NOMO-1 treated with DMSO at 0.1 percent for 48 hours (cell line): ENCODE measurements around the gene ADAMTS2.

ENCODE experiments used
- DNase-seq: peaks from one replicate; lab custom pipeline; 2025; ENCODE audit not compliant: unreplicated experiment; lab: John Stamatoyannopoulos, UW

Gene ADAMTS2

GRCh38 chr5:179204572-179204971 is 140.7 kb downstream of the ADAMTS2 start:
- DNase-seq = no peak

- no peak for DNase-seq
These were observed 142.0 kb downstream of the ADAMTS2 start for GRCh38 chr5:179203248-179203647.

GRCh38 chr5:179201986-179202385 is 143.3 kb downstream of the ADAMTS2 start:
- no peak for DNase-seq

- no peak for DNase-seq
These were observed 146.0 kb downstream of the ADAMTS2 start for GRCh38 chr5:179199246-179199645.

- no peak for DNase-seq
These were observed 146.4 kb downstream of the ADAMTS2 start for GRCh38 chr5:179198825-179199224.

GRCh38 chr5:179196405-179197079 is 148.7 kb downstream of the ADAMTS2 start:
- no peak for DNase-seq

- DNase-seq = no peak
These were observed 149.5 kb downstream of the ADAMTS2 start for GRCh38 chr5:179195561-179196404.

- no peak for DNase-seq
These were observed 150.3 kb downstream of the ADAMTS2 start for GRCh38 chr5:179194941-179195381.

- no peak for DNase-seq
These were observed 150.9 kb downstream of the ADAMTS2 start for GRCh38 chr5:179194201-179194910.

GRCh38 chr5:179193746-179194145 is 151.5 kb downstream of the ADAMTS2 start:
- DNase-seq = no peak

GRCh38 chr5:179192891-179193470 is 152.3 kb downstream of the ADAMTS2 start:
- no peak for DNase-seq

- no peak for DNase-seq
These were observed 152.9 kb downstream of the ADAMTS2 start for GRCh38 chr5:179192185-179192890.

GRCh38 chr5:179191506-179192184 is 153.6 kb downstream of the ADAMTS2 start:
- DNase-seq = no peak

GRCh38 chr5:179190851-179191505 is 154.3 kb downstream of the ADAMTS2 start:
- no peak for DNase-seq

- no peak for DNase-seq
These were observed 156.6 kb downstream of the ADAMTS2 start for GRCh38 chr5:179188636-179189035.

- DNase-seq = no peak
These were observed 157.3 kb downstream of the ADAMTS2 start for GRCh38 chr5:179187681-179188575.

GRCh38 chr5:179187229-179187678 is 158.0 kb downstream of the ADAMTS2 start:
- DNase-seq = no peak

GRCh38 chr5:179186801-179187200 is 158.5 kb downstream of the ADAMTS2 start:
- DNase-seq = no peak
